Measurements from ENCODE around the gene MGAT5B. TPM values are rescaled to one million over a fixed set of nuclear protein-coding genes. Genes with fewer than 3 reads are reported as not detected.

MGAT5B gene
- total RNA-seq, 1 donor from 2014 or later, result 1.8 TPM

GRCh38 chr17:76949913-76950695, 81.9 kb downstream of the MGAT5B start:
- H3K4me1 ChIP-seq, result peaks cover 11% of the 10 kb centered on the region
- H4K20me1 ChIP-seq (ENCODE audit: low read depth), result no peaks in the 10 kb centered on the region
- no peak overlapping the region for H3K27ac Mint-ChIP-seq
- no peaks in the 10 kb centered on the region for H3K27me3 ChIP-seq
- no peak overlapping the region for H3K4me3 Mint-ChIP-seq
- no peaks in the 10 kb centered on the region for H3K27me3 Mint-ChIP-seq (ENCODE audit: insufficient read depth, low read depth)
- H2AFZ ChIP-seq (replicated peaks), result no peak overlapping the region
- H3K79me2 ChIP-seq (ENCODE audit: low read depth), result no peaks in the 10 kb centered on the region
- no peak overlapping the region for H3K4me3 ChIP-seq
- H3K27ac ChIP-seq, result no peak overlapping the region
- peaks cover 4% of the 10 kb centered on the region for H3F3A ChIP-seq (ENCODE audit: low read depth)
- DNase-seq (ENCODE audit: low spot score), result no peak
- H3K9me3 ChIP-seq (ENCODE audit: low read depth), result no peaks in the 10 kb centered on the region
- TF ChIP-seq EZH2 (IDR thresholded peaks at IDR 0.05), result no peak
- no peak for TF ChIP-seq CTCF (IDR thresholded peaks at IDR 0.05)
- no peak for TF ChIP-seq EZH2phosphoT487 (IDR thresholded peaks at IDR 0.05)
- H3K36me3 ChIP-seq, result no peaks in the 10 kb centered on the region
- H3K36me3 Mint-ChIP-seq, result no peaks in the 10 kb centered on the region
- no peaks in the 10 kb centered on the region for H3K9me3 Mint-ChIP-seq
- no peak overlapping the region for H3K9ac ChIP-seq
- no peak overlapping the region for H3K4me2 ChIP-seq
- H3K4me1 Mint-ChIP-seq, result peaks cover 15% of the 10 kb centered on the region

- no peaks in the 10 kb centered on the region for H3K27me3 Mint-ChIP-seq (ENCODE audit: insufficient read depth, low read depth)
- H3K4me3 Mint-ChIP-seq, result no peak overlapping the region
- H3K27me3 ChIP-seq, result no peaks in the 10 kb centered on the region
- H3F3A ChIP-seq (ENCODE audit: low read depth), result peaks cover 3% of the 10 kb centered on the region
- no peak overlapping the region for H3K27ac Mint-ChIP-seq
- peaks cover 6% of the 10 kb centered on the region for H3K4me1 ChIP-seq
- no peak overlapping the region for H3K4me2 ChIP-seq
- no peaks in the 10 kb centered on the region for H3K36me3 ChIP-seq
- H3K36me3 Mint-ChIP-seq, result no peaks in the 10 kb centered on the region
- no peaks in the 10 kb centered on the region for H4K20me1 ChIP-seq (ENCODE audit: low read depth)
- H3K9me3 Mint-ChIP-seq, result no peaks in the 10 kb centered on the region
- H2AFZ ChIP-seq (replicated peaks), result no peak overlapping the region
- TF ChIP-seq EZH2 (IDR thresholded peaks at IDR 0.05) (no peak), CTCF (IDR thresholded peaks at IDR 0.05) (no peak), EZH2phosphoT487 (IDR thresholded peaks at IDR 0.05) (no peak)
- no peaks in the 10 kb centered on the region for H3K9me3 ChIP-seq (ENCODE audit: low read depth)
- peaks cover 15% of the 10 kb centered on the region for H3K4me1 Mint-ChIP-seq
- no peak overlapping the region for H3K4me3 ChIP-seq
- H3K9ac ChIP-seq, result no peak overlapping the region
- H3K27ac ChIP-seq, result no peak overlapping the region
- H3K79me2 ChIP-seq (ENCODE audit: low read depth), result no peaks in the 10 kb centered on the region
- no peak for DNase-seq (ENCODE audit: low spot score)
Observed at GRCh38 chr17:76951375-76951905, 83.2 kb downstream of the MGAT5B start.

GRCh38 chr17:76952402-76952801, 84.2 kb downstream of the MGAT5B start:
- H3K4me1 ChIP-seq, result peaks cover 9% of the 10 kb centered on the region

More at GRCh38 chr17:76952402-76952801, 84.2 kb downstream of the MGAT5B start:
- H3K9me3 ChIP-seq (ENCODE audit: low read depth), result no peaks in the 10 kb centered on the region
- TF ChIP-seq EZH2phosphoT487 (IDR thresholded peaks at IDR 0.05) (no peak), CTCF (IDR thresholded peaks at IDR 0.05) (no peak), EZH2 (IDR thresholded peaks at IDR 0.05) (no peak)
- H2AFZ ChIP-seq (replicated peaks), result no peak overlapping the region
- no peaks in the 10 kb centered on the region for H3K36me3 ChIP-seq
- H3K4me2 ChIP-seq, result no peak overlapping the region
- no peak overlapping the region for H3K27ac ChIP-seq
- Mint-ChIP-seq H3K4me1 (peaks cover 19% of the 10 kb centered on the region), H3K4me3 (no peak overlapping the region), H3K9me3 (no peaks in the 10 kb centered on the region), H3K27me3 (ENCODE audit: insufficient read depth, low read depth) (no peaks in the 10 kb centered on the region), H3K36me3 (no peaks in the 10 kb centered on the region), H3K27ac (peak overlapping the region; percentile 74)
- H3K27me3 ChIP-seq, result no peaks in the 10 kb centered on the region
- H3F3A ChIP-seq (ENCODE audit: low read depth), result no peaks in the 10 kb centered on the region
- no peaks in the 10 kb centered on the region for H4K20me1 ChIP-seq (ENCODE audit: low read depth)
- no peak overlapping the region for H3K9ac ChIP-seq
- DNase-seq (ENCODE audit: low spot score), result no peak
- H3K79me2 ChIP-seq (ENCODE audit: low read depth), result no peaks in the 10 kb centered on the region
- no peak overlapping the region for H3K4me3 ChIP-seq
